SJSA1 (cell line): Measurements from ENCODE around the gene BCKDK. TPM values are rescaled to one million over a fixed set of nuclear protein-coding genes. Genes with fewer than 3 reads are reported as not detected.

Experiments
- DNase-seq, 2 experiments: peaks; one replicate each; pipeline ENCODE4 v3.0.0-alpha.2; 2015 to 2020; ENCODE audit warnings: low spot score in 2 of 2, low read depth in 1 of 2
- H3K27ac ChIP-seq: fragments of 250-450 bp; sonication (Bioruptor Pico); 2 replicates; pipeline ENCODE4 v1.5.1; 2020; ENCODE audit warnings: mild to moderate bottlenecking, moderate library complexity
- H3K27me3 ChIP-seq: fragments of 250-450 bp; sonication (Bioruptor Pico); replicated peaks from 2 replicates; pipeline ENCODE4 v1.5.1; 2020; ENCODE audit warnings: mild to moderate bottlenecking, moderate library complexity
- H3K36me3 ChIP-seq: fragments of 250-450 bp; sonication (Bioruptor Pico); 2 replicates; pipeline ENCODE4 v1.5.1; 2020; ENCODE audit warnings: mild to moderate bottlenecking
- H3K4me1 ChIP-seq: fragments of 250-450 bp; sonication (Bioruptor Pico); replicated peaks from 2 replicates; pipeline ENCODE4 v1.6.1; 2021; ENCODE audit warnings: mild to moderate bottlenecking
- H3K4me3 ChIP-seq: fragments of 250-450 bp; sonication (Bioruptor Pico); 2 replicates; pipeline ENCODE4 v1.5.1; 2020; ENCODE audit warnings: mild to moderate bottlenecking
- H3K9me3 ChIP-seq: fragments of 250-450 bp; sonication (Bioruptor Pico); replicated peaks from 2 replicates; pipeline ENCODE4 v1.5.1; 2020; ENCODE audit warnings: mild to moderate bottlenecking
- total RNA-seq: library from RNA; depleted of rRNA; stranded (reverse); fragments of >200 nt; shearing (Covaris generic); gene quantifications from 2 replicates; pipeline ENCODE4 v1.2.3, GENCODE V29; 2014; rRNA removed

Gene BCKDK
- total RNA-seq: 19.1 and 20.8 TPM in 2 replicates

- Histone ChIP-seq H3K4me3 (peak within 1 kb of the TSS; percentile 98), H3K9me3 (no peaks in the 10 kb centered on the region), H3K4me1 (peaks cover 19% of the 10 kb centered on the region), H3K27ac (peak within 1 kb of the TSS; percentile 68), H3K27me3 (no peaks in the 10 kb centered on the region), H3K36me3 (peaks cover 51% of the 10 kb centered on the region)
- peak; percentile 59 to 81 for DNase-seq
Measured at GRCh38 chr16:31108035-31108793, at the start of gene BCKDK. Gene BCKDK, plus strand, starts transcription at chr16:31108386. Its CDS starts 838 bp downstream, at chr16:31109224.

GRCh38 chr16:31061126-31061812, 46.9 kb upstream of the BCKDK start:
- no peak for DNase-seq
- Histone ChIP-seq H3K4me3 (no peak overlapping the region), H3K27ac (no peak overlapping the region), H3K9me3 (no peaks in the 10 kb centered on the region), H3K36me3 (peaks cover 52% of the 10 kb centered on the region), H3K27me3 (no peaks in the 10 kb centered on the region), H3K4me1 (peaks cover 10% of the 10 kb centered on the region)

GRCh38 chr16:31061813-31062440, 46.3 kb upstream of the BCKDK start:
- peaks cover 52% of the 10 kb centered on the region for H3K36me3 ChIP-seq
- DNase-seq: no peak
- H3K4me3 ChIP-seq: no peak overlapping the region
- H3K27me3 ChIP-seq: no peaks in the 10 kb centered on the region
- no peaks in the 10 kb centered on the region for H3K9me3 ChIP-seq
- peaks cover 10% of the 10 kb centered on the region for H3K4me1 ChIP-seq
- H3K27ac ChIP-seq: no peak overlapping the region

DNA sequence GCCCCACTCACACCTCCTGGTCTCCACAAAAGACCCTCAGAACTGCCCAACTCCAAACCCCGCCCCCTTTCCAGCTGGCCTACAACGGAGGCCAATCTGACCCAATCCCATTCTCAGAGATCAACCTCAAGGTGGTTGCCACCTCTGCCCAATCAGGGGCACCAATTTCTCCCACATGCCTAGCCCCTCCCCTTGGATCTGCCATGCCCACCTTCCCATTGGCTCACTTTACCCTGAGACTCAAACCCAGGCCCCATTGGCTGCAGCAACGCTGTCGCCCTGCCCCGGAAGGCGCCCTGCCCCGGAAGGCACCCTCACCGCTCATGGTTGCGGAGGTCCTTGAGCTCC, 44.7 kb upstream of the BCKDK start:
- no peak overlapping the region for H3K27ac ChIP-seq
- H3K4me3 ChIP-seq: no peak overlapping the region
- H3K27me3 ChIP-seq: no peaks in the 10 kb centered on the region
- no peak for DNase-seq
- H3K4me1 ChIP-seq: peaks cover 10% of the 10 kb centered on the region
- peaks cover 51% of the 10 kb centered on the region for H3K36me3 ChIP-seq
- H3K9me3 ChIP-seq: no peaks in the 10 kb centered on the region

GRCh38 chr16:31063843-31064611, 44.2 kb upstream of the BCKDK start:
- peaks cover 10% of the 10 kb centered on the region for H3K4me1 ChIP-seq
- H3K27ac ChIP-seq: no peak overlapping the region
- no peaks in the 10 kb centered on the region for H3K27me3 ChIP-seq
- no peak for DNase-seq
- H3K4me3 ChIP-seq: no peak overlapping the region
- H3K9me3 ChIP-seq: no peaks in the 10 kb centered on the region
- H3K36me3 ChIP-seq: peaks cover 48% of the 10 kb centered on the region

DNA sequence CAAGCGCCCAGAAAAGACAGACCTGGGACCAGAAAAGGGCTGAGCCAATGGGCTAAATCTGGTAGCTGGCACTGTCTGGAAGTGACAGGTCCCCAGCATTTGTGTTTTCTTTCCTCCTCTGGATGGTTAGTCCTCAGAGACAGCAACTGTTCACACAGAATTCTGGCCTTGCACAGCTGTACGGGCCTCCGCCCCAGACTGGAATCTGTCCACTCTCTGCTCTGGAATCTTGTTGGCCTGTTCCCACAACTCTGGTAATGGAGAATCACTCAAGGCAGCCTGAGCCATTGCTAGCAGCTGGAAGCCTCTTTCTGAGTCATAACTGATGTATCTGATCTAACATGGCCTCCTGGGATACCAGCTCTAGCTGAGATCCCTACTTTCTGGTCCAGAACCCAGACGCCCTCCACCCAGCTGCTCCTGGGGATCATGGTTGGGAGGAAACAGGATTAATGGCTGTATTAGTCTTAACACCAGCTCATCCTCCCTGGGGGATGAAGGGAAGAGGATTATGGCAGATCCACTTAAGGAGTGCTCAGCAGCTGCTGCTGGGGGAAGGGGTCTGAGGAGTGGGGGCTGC, 43.2 kb upstream of the BCKDK start:
- Histone ChIP-seq H3K27ac (peak overlapping the region; percentile 48), H3K4me3 (no peak overlapping the region), H3K4me1 (peaks cover 10% of the 10 kb centered on the region), H3K9me3 (no peaks in the 10 kb centered on the region), H3K36me3 (peaks cover 44% of the 10 kb centered on the region), H3K27me3 (no peaks in the 10 kb centered on the region)
- DNase-seq: peak; percentile 29 to 56

DNA sequence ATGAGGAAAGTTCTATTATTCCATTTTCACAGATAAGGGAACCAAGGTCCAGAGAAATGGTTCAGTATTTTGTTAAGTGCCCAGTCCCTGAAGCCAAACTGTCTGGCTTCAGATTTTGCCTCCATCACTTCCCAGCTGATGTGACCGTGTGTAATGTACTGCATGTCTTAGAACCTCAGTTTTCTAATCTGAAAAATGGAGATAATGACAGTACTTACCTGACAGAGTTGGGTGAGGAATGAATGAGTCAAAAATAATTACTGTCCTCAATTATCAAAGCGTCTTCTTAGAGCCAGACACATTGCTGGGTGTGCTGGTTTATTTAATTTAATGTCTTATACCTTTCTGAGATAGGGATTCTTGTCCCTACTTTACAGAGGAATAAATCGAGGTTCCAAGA, 40.8 kb upstream of the BCKDK start:
- DNase-seq: no peak
- peaks cover 22% of the 10 kb centered on the region for H3K36me3 ChIP-seq
- no peak overlapping the region for H3K27ac ChIP-seq
- H3K9me3 ChIP-seq: no peaks in the 10 kb centered on the region
- no peaks in the 10 kb centered on the region for H3K27me3 ChIP-seq
- H3K4me3 ChIP-seq: no peak overlapping the region
- H3K4me1 ChIP-seq: peaks cover 19% of the 10 kb centered on the region

GRCh38 chr16:31071861-31072260, 36.3 kb upstream of the BCKDK start:
- Histone ChIP-seq H3K9me3 (no peaks in the 10 kb centered on the region), H3K4me3 (peak overlapping the region; percentile 86), H3K27ac (no peak overlapping the region), H3K4me1 (peaks cover 17% of the 10 kb centered on the region), H3K27me3 (no peaks in the 10 kb centered on the region), H3K36me3 (peaks cover 35% of the 10 kb centered on the region)
- DNase-seq: no peak

GRCh38 chr16:31072540-31073141, 35.5 kb upstream of the BCKDK start:
- Histone ChIP-seq H3K27me3 (no peaks in the 10 kb centered on the region), H3K27ac (peak overlapping the region; percentile 80), H3K36me3 (peaks cover 40% of the 10 kb centered on the region), H3K9me3 (no peaks in the 10 kb centered on the region), H3K4me3 (peak overlapping the region; percentile 86), H3K4me1 (peaks cover 17% of the 10 kb centered on the region)
- peak in 1 of 2 experiments; percentile 46 for DNase-seq

DNA sequence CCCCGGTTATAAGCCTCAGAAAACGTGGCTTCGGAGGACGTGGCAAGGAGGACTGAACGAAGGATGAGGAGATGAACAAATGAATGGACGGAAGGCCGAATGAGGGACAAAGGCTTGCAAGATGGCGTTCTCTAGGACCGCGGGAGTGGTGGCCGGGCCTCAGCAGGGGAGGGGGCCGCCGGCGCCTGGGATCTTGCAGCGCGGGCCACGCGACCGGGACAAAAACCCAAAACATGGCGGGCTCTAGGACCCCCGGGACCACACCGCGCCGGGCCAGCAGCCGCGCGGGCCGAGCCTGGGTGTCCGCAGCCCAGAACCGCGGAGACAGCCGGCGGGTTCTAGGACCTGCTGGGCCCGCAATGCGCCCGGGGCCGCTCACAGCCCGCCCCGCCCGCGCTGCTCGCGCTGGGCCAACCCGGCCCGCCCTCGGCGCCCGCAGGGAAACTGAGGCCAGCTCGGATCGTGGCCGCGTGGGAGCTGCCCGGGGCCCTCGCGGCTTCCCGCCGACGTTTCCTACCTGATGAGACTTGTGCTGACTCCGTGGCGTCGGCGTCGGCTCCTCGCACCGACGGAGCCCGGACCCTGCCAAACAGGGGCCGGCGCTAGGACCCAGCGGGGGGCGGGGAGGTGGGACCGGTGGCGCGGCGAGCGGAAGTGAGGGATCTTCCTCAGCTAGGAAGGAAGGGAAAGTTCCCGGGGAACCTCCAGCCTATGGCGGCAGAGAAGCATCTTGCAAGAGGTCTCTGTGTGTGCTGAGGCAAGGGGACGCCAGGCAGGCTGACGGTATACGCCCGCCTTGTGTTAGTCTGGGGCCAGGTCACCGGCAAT, 34.8 kb upstream of the BCKDK start:
- Histone ChIP-seq H3K36me3 (peaks cover 46% of the 10 kb centered on the region), H3K4me3 (peak overlapping the region; percentile 86), H3K27ac (peak overlapping the region; percentile 80), H3K4me1 (peaks cover 17% of the 10 kb centered on the region), H3K9me3 (no peaks in the 10 kb centered on the region), H3K27me3 (no peaks in the 10 kb centered on the region)
- DNase-seq: peak; percentile 95 to 96

DNA sequence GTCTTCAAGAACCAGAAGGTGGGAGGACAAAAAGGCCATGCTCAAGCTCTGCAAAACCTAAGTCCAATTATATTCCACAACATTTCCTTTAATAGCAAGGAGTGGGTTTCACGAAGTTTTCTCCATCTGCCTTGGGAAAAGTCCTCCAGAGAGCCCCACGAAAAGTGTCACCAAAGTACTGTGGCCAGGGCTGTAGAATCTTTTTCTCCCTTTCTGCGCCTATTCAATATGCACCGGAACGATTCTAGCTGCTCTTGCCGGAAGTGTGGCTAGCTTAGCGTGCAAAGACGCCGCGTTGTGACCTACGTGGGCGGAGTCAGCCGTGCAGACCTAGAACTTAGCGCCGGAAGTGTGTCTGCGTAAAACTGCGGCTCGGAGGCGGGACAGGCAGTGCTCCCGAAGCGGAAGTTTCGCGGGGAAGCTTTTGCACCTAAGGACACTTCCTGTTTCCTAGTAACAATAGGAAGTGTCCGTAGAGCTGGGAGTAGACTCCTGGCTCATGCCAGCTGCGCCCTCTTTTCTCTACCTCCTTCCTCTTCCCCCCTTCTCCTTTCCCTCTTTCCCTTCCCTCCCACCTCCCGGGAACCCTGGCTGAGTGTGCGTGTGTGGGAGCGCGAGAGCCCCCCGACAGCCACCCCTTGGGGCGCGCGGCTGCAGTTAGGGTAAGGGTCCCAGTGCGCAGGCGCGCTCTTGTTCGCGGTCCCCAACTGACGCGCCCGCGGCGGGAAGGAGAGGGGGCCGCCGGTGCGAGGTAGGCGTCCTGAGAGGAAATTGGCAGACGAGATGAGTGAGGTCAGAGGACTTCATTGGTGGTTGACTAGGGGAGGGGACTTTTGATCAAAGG, 34.0 kb upstream of the BCKDK start, which contains the start of the genes ZNF646 and ZNF668:
Gene ZNF646 (plus strand): TSS at position 453 of the 844 bp plus-strand sequence. CDS start 1,903 bp downstream, outside the sequence.
Gene ZNF668 (minus strand): TSS at position 271 of the 844 bp plus-strand sequence. CDS start 9,781 bp downstream, outside the sequence.
- peak within 1 kb of the TSS; percentile 86 for H3K4me3 ChIP-seq
- no peaks in the 10 kb centered on the region for H3K27me3 ChIP-seq
- H3K27ac ChIP-seq: peak within 1 kb of the TSS; percentile 80
- DNase-seq: peak; percentile 95 to 99
- H3K36me3 ChIP-seq: peaks cover 55% of the 10 kb centered on the region
- H3K9me3 ChIP-seq: no peaks in the 10 kb centered on the region
- peaks cover 17% of the 10 kb centered on the region for H3K4me1 ChIP-seq
